GM12872 (cell line): Measurements from ENCODE around the gene DLGAP1.

ENCODE experiments used
- TF ChIP-seq, protein P1 (sequence below): IDR thresholded peaks from 3 replicates; pipeline ENCODE4 v1.5.1; 2011; ENCODE audit warnings: low read depth, mild to moderate bottlenecking, low read length, moderate library complexity; ENCODE audit not compliant: insufficient read depth

The DLGAP1 gene

DNA sequence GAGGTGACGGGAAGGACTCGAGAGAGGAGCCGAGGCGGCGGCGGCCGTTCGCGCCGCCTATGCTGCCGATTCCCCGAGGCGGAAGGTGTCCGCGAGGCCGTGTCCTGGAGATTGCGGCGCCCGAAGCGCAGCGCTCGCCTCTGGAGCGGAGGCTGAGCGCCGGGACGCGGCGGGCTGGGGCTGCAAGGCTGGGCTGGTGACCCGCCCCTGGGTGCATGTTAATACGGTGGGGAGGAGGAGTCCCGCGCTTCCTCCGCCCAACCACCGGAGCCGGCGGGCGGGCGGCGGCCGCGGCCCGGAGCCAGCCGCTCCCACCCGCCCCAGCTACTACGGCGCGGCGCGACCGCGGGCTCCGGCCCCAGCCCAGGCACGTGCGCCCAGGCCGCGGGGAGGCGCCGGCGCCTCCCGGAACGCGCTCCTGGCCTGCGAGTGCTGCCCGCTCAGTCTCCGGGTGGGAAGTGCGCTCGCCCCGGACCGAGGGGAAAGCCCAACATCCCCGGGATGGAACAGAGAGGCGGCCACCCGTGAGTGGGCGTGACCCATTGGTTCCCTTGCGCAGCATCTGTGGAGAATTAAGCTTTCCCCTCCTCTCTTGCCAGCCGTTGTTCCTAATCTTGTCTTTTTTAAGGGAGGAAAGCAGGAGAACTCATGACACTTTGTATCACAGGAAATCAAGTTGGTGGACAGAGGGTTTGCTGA, at the start of gene DLGAP1:
TSS of gene DLGAP1 (minus strand) at position 195 of the 699 bp plus-strand sequence.
- TF ChIP-seq, protein P1, sequence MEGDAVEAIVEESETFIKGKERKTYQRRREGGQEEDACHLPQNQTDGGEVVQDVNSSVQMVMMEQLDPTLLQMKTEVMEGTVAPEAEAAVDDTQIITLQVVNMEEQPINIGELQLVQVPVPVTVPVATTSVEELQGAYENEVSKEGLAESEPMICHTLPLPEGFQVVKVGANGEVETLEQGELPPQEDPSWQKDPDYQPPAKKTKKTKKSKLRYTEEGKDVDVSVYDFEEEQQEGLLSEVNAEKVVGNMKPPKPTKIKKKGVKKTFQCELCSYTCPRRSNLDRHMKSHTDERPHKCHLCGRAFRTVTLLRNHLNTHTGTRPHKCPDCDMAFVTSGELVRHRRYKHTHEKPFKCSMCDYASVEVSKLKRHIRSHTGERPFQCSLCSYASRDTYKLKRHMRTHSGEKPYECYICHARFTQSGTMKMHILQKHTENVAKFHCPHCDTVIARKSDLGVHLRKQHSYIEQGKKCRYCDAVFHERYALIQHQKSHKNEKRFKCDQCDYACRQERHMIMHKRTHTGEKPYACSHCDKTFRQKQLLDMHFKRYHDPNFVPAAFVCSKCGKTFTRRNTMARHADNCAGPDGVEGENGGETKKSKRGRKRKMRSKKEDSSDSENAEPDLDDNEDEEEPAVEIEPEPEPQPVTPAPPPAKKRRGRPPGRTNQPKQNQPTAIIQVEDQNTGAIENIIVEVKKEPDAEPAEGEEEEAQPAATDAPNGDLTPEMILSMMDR: no peak

DNA sequence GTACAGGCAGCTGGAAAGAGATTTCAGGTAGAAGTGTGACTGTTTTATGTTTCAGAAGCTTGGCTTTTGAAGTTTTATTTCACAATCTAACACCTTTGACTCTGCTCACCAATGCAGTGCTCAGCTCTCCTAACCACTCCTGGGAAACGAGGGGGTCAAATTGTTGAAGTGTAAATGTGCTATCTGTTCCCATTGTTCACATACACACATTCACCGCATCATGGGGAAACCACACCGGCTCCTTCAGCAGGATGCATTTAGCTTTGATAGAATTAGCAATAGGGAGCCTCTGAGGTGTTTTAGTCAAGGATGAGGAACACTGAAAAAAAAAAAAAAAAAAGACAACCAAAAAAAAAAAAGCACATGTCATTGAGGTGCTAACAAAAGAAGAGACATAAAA, 13.4 kb upstream of the DLGAP1 start:
- TF ChIP-seq, protein P1: no peak

DNA sequence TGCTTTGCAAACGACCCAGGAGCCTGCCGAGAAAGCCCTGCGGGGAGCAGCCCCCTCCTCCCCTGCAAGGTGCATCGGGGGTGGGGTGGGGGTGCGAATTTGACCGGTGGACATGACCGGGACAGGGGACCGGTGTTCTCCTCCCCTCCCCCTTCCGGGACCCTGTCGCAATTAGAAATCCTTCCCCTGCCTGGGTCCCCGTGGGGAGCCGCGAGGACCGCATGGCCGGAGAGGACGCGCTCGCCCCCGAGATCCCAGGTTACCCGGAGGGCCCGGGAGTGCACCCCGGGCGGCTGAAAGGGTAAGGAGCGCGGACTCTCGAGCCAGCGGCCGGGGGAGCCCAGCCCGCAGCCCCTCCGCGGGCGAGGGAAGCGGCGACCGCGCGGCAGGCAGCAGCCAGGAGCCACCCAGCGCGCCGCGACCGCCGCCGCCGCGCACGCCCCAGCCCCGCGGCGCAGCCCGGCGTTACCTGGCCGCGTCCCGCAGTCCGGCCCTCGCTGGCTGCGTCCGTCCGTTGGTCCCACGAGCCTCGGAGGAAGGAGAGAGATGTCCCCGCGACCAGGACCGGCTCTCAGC, 482 bp downstream of the DLGAP1 start:
- TF ChIP-seq, protein P1: no peak

DNA sequence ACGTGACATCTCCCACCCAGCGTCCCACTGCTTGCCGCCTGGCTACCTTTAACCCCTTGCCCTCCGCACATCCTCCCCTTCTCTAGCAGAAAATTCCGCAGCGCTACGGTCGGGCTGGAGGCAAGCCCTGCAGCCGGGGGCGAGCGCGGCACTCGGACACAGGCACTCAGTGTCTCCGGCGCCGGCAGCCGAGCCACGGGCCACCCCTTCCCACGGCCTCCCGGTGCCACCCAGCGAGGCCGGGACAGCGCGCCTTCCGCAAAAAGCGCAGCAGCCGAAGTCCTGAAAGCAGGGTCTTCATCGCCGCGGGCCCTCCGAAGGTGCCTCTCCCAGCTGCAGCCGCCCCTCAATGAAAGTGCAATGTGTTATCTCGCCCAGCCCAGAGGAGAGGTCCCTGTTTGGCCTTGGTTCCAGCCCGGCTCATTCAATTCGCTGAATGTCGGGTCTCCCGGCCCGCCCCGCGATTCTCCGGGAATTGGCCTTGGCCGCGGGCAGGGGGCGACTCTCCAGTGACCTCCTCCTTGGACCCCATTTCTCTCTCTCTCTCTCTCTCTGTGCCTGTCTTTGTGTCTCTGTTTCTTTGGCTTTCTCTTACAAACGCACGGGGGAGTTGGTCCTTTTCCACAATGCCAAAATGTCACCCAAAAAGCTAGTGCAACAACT, 1.1 kb downstream of the DLGAP1 start:
- TF ChIP-seq, protein P1: no peak

DNA sequence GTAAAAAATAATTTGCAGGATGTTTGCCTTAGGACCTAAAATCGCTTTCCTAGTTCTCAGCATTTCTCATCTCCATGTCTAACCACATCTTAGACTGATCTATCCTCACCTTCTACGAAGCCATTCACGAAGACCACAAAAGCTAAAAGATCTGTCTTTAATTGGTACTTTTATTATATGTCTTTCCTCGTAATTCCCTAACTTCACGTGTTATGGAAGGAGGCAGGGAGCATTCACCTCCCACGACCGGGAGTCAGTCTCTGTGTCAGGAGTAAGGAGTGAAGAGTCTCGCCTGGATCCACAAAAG, 1.6 kb downstream of the DLGAP1 start:
- TF ChIP-seq, protein P1: no peak

DNA sequence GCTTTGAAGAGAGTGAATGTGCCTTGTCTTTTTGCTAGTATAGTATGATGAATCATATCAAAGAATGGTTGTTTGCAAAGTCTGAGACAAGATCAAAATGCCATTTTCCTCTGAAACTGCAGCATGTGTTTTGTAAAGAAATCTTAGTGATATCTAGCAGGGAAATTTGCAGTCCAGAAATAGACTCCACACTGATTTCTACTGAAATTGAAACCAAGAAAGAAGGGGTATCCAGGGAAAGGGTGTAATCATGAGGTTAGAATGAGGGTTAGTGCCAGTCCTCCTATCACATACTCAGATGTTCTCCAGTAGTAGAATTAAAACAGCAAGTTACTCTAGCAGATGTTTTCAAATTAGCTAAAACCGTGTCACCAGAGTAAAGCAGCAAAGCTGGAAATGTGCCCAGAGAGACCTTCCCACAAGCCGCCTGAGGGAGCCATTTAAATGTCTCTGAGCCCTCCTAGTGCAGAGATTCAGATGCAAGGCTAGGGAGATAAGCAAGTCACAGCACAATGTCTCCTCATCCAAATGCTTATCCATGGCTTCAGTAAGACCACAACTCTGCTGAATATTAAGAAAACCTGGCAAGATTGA, 4.9 kb downstream of the DLGAP1 start:
- TF ChIP-seq, protein P1: no peak

DNA sequence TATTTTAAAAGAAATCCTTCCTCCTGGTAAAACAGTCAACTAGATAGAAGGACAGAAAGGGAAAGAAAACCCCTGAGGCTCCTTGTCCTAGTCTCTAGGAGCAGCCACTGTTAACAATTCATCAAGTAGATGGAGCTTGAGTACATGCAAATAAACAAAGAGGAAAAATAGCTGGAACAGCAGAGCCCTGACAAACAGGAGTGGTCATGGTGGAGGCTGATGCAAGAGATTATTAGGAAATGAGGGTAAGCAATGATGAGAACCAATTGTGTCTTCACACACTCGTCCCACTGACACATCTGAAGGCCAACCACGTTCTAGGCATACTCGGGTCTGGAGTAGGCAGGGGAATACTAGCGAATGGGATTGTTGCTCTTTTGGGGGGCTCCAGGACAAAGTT, 9.2 kb downstream of the DLGAP1 start:
- TF ChIP-seq, protein P1: no peak
